Activated naive CD4-positive, alpha-beta T cell treated with anti-CD3 and anti-CD28 coated beads, Interleukin-2, amount 50 U/mL, for 16 hours (primary cell): ENCODE measurements around the gene NFKB1.

Experiments
- DNase-seq: peaks from one replicate; pipeline ENCODE4 v3.0.0-alpha.2; 2020

NFKB1 gene

GRCh38 chr4:102497986-102498385 lies 3.2 kb upstream of the NFKB1 start:
- DNase-seq: no peak

GRCh38 chr4:102500352-102500695 lies 835 bp upstream of the NFKB1 start:
- DNase-seq: peak; percentile 25

- DNase-seq: no peak
These were observed 213 bp downstream of the NFKB1 start for GRCh38 chr4:102501447-102501696.

- no peak for DNase-seq
These were observed 1.3 kb downstream of the NFKB1 start for GRCh38 chr4:102502543-102502818.

- DNase-seq: no peak
These were observed 2.2 kb downstream of the NFKB1 start for GRCh38 chr4:102503301-102503746.

- no peak for DNase-seq
These were observed 3.0 kb downstream of the NFKB1 start for GRCh38 chr4:102503831-102504786.

- DNase-seq: no peak
These were observed 3.8 kb downstream of the NFKB1 start for GRCh38 chr4:102504941-102505340.

- DNase-seq: no peak
These were observed 4.5 kb downstream of the NFKB1 start for GRCh38 chr4:102505708-102506107.

GRCh38 chr4:102506523-102506922 lies 5.4 kb downstream of the NFKB1 start:
- no peak for DNase-seq

GRCh38 chr4:102511830-102512605 lies 10.9 kb downstream of the NFKB1 start:
- DNase-seq: no peak

GRCh38 chr4:102514298-102514964 lies 13.3 kb downstream of the NFKB1 start:
- no peak for DNase-seq

- no peak for DNase-seq
These were observed 16.6 kb downstream of the NFKB1 start for GRCh38 chr4:102517753-102518152.

GRCh38 chr4:102518703-102519131 lies 17.6 kb downstream of the NFKB1 start:
- no peak for DNase-seq

- DNase-seq: no peak
These were observed 18.8 kb downstream of the NFKB1 start for GRCh38 chr4:102519925-102520324.

GRCh38 chr4:102521570-102521969 lies 20.4 kb downstream of the NFKB1 start:
- no peak for DNase-seq

- DNase-seq: no peak
These were observed 20.9 kb downstream of the NFKB1 start for GRCh38 chr4:102522031-102522440.

GRCh38 chr4:102524691-102525090 lies 23.5 kb downstream of the NFKB1 start:
- no peak for DNase-seq

- no peak for DNase-seq
These were observed 23.9 kb downstream of the NFKB1 start for GRCh38 chr4:102525097-102525496.

- DNase-seq: no peak
These were observed 24.3 kb downstream of the NFKB1 start for GRCh38 chr4:102525504-102525903.

- no peak for DNase-seq
These were observed 25.4 kb downstream of the NFKB1 start for GRCh38 chr4:102526532-102526931.

- DNase-seq: no peak
These were observed 26.6 kb downstream of the NFKB1 start for GRCh38 chr4:102527695-102528283.

GRCh38 chr4:102529977-102530376 lies 28.8 kb downstream of the NFKB1 start:
- no peak for DNase-seq

GRCh38 chr4:102530986-102531385 lies 29.8 kb downstream of the NFKB1 start:
- no peak for DNase-seq

GRCh38 chr4:102531462-102531861 lies 30.3 kb downstream of the NFKB1 start:
- DNase-seq: no peak
